ENCODE measurements around the gene THAP7.

The THAP7 gene

DNA sequence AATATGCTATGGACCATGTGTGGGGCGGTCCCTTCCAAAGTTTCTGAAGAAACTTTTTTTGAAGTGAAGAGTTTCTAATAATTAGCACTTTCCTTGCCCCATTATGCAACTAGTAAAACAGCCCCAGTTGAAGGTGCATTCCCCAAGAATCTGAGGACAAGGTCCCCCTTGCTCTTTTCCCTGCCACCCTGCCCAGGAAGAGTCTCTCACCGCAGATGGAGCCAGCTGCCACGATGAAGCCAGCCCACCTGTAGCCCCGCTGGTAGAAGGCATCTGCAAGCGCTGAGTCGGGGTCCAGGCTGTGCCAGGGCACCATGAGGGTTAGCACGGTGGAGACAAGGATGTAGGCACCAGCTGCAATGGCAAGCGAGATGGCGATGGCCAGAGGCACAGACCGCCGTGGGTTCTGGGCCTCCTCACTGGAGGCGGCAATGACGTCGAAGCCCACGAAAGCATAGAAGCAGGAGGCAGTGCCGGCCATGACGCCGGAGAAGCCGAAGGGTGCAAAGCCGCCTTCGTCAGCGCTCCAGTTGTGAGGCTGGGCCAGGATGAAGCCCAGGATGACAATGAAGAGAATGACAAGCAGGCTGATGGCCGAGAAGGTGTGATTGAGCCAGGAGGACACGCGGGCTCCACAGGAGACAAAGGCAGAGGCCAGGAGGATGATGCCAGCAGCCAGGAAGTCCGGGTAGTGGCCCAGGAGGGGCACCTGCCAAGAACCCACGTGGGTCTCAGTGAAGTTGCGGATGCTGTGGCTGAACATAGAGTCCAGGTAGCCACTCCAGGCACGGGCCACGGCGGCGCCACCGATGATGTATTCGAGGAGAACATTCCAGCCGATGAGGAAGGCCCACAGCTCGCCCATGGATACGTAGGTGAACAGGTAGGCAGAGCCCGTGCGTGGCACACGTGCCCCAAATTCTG, 29.0 kb upstream of the THAP7 start:
- no peak for DNase-seq

DNA sequence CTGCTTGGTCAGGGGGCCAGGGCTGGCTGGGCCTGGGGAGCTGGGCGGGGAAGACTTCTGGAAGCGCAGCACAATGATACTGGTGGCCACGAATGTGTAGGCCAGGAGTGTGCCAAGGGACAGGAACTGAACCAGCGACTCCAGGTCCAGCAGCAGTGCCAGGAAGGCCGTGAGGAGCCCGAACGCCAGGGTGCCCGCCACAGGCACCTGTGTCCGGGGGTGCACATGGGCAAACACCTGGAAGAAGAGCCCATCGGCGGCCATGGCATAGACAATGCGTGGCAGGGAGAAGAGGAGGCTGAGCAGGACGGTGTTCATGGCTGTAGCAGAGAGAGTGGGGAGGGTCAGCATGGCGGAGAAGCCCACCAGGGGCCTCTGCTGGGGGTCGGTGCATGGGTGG, 28.1 kb upstream of the THAP7 start:
- DNase-seq = no peak

DNA sequence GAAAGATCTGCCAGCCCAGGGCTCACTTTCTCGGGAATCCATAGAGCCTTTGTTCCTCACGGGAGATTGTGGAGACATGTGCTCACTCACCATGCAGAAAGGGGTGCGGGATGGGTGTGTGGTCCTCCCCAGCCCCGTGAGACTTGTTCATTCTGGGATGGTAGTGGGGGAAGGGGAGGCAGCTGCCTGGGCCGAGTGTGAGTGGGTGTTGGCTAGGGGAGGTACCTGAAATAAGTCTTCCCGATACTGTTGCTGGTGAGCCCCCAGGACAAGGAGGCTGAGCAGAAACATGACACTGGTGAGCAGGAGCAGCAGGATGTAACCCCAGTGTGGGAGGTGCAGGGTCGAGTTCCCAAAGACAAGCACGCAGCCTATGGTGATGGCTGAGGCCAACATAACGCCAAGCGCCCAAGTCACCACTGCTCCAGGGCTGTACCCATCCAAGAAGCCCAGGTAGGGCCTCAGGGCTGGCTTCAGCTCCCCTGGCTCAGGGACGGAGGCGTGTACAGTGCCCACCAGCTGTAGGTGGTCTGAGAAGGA, 27.6 kb upstream of the THAP7 start:
- DNase-seq = no peak

DNA sequence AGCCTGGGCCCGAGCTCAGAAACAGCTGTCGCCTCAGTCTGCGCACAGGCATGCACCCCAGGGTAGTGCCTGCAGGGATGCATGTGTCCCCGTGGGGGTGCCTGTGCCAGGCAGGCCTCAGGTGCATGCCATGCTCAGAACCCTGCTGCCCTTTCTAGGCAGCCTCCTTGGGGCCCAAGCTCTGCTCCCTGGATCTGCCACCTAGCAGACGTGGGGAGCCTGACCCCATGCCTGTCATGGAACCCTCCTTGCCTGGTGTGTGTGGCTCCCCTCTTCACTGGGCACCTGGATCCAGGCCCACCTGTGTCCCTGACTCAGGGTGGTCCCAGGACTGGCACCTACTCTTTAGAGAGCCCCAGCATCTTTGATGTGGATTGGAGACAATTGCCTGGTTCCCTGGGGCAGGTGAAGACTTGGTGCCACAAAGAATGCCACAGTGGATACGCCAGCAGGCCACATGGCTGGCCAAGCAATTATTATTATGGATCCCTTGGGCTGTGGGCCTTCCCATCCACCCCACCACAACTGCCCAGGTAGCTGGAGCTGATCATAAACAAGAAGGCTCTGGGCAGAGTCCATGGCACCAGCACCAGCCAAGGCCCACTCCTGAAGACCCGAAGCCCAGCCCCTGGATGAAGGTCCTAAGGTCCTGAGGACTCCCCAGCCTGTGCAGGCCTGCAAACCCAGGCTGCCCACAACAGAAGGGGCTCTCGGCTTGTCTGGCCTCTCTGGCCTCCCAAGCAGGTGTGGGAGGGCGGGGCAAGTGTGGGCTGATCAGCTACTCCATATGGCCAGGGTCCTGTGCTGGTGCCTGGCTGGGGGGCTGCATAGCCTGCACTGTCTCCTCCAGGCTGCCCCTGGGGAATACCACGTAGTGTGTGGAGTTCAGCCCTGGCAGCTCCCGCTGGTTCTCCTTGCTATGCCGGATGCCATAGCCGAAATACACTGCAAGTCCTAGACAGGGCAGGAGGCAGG, 26.6 kb upstream of the THAP7 start:
- no peak for DNase-seq

DNA sequence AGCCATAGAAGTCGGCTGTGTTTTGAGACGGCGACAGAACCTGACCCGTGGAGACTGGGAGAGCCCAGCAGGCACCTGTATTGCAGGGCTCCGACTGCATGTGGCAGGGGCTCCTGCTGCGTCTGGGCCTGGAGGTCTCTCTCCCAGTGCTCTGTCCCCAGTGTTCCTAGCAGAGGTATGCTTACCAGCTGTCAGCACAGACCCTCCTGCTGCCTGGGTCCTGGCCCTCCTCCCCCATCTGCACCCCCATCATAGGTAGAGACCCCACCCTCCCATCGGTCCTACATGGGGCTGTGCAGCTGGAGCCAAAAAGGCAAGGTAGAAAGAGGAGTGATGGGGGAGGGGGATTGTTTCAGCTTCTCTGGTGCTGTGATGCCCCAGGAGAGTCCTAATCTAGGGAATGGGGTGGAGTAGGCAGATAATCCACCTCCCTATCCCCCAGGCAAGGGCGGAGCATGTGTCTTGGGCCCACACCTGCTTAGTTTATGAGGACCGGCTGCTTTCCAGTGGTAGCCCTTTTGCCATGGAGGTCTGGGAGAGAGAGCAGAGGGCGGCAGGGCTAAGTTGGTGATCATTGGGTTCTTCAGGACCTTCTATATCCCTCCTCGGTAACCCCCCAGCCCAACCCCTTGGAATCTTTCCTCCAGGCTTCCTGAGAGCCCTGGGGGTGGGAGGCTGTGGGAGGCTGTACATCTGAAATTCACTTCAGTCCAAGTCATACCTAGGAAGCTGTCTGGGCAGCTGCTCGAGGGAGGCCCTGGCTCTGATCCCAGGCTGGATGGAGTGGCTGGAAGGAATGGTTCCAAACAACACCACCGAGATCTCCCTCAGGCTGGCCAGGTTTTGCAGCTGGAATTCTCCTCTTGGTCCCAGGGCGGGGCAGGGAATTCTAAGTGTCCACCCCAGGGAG, 25.1 kb upstream of the THAP7 start:
- no peak for DNase-seq

DNA sequence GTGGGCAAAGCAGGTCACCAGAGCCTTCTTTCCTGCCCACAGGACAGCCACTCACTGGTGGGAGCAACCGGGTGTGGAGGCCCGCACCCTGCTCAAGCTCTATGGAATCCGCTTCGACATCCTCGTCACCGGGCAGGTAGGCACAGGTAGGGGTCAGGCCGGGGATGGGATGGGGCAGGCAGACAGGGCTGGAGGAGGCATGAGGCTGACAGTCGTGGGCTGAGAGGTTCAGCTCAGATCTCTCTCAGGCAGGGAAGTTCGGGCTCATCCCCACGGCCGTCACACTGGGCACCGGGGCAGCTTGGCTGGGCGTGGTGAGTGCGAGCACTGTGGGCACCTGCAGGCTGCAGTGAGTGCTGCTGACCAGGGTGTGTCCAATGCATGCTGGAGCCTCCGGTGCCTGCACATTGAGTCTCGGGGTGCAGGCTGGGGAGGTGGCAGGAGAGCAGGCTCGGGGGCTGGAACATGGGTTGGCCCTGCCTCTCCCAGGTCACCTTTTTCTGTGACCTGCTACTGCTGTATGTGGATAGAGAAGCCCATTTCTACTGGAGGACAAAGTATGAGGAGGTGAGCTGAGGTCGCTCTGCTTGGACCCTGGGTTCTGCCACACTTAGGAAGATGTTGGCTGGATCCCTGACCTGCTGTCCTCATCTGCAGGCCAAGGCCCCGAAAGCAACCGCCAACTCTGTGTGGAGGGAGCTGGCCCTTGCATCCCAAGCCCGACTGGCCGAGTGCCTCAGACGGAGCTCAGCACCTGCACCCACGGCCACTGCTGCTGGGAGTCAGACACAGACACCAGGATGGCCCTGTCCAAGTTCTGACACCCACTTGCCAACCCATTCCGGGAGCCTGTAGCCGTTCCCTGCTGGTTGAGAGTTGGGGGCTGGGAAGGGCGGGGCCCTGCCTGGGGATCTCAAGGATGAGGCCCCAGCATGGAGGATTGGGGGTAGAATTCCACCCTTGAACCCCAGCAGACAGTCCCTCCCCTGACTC, 24.1 kb upstream of the THAP7 start:
- DNase-seq = no peak

DNA sequence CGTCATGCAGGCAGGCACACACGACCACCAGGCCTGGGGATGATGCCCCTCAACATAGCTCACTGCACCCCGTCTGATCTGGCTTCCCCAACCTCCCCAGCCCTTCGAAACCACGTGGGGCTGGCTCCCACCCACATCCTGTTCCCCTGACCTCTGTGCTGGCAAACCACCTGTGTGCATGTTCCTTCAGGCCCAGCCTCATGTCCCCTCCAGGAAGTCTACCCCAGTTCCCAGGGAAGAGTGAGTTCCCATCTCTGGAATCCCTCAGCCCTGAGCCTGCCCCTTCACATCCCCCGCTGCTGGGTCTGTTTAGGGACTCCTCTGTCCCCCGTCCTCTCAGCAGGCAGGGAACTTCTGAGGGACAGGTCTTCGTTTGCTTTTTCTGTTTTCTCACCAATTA, 23.3 kb upstream of the THAP7 start:
- DNase-seq = no peak

DNA sequence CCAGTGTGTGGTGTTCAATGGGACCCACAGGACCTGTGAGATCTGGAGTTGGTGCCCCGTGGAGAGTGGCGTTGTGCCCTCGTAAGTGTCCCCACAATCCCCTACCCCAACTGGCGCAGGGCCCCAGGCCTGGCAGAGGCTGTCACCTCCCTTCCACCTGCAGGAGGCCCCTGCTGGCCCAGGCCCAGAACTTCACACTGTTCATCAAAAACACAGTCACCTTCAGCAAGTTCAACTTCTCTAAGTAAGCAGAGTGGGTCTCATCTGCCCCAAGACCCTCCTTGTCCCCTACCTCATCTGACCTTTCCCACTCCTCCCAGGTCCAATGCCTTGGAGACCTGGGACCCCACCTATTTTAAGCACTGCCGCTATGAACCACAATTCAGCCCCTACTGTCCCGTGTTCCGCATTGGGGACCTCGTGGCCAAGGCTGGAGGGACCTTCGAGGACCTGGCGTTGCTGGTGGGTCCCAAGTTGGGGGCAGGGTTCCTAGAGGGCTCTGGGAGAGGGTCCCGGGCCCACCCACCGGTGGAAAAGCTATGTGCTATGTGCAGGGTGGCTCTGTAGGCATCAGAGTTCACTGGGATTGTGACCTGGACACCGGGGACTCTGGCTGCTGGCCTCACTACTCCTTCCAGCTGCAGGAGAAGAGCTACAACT, 21.2 kb upstream of the THAP7 start:
- DNase-seq = no peak

DNA sequence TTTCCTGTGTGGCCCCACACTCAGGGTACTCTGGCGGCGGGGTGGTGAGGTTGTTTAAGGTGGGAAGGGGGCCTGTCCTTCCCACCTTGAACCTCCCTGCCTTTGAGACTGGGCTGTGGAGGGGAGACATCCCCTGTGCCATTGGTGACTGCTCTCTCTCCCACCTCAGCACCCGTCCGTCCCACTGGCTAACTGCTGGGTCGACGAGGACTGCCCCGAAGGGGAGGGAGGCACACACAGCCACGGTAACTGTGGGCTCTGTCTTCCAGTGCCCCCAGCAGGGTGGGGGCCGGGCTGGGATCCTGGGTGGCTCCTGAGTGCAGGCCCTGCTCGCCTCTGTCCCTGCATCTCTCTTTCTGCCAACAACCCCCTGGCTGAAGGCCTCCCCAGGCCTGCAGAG, 20.6 kb upstream of the THAP7 start:
- no peak for DNase-seq

DNA sequence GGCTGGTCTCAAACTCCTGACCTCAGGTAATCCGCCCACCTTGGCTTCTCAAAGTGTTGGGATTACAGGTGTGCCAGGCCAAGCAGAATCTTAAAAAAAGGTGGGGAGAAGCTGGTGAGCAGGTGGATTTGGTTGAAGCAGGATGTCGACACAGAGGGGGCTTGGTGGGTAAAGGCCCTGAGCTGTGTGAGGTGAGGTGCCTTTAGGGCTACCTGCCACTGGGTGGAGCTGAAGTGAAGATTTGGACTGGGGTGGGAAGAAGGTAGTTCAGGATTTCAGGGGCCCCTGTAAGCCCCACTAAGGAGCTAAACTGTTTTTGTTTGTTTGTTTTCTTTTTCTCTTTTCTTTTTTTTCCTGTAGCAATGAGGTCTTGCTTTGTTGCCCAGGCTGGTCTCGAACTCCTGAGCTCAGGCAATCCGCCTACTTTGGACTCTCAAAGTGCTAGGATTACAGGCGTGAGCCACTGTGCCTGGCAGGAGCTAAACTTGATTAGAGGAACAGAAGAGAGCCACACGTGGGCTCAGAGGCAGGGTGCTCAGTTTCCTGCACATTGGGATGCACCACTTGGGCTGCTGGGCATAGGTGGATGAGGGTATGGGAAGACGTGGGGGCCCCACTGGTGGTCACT, 19.0 kb upstream of the THAP7 start:
- no peak for DNase-seq

DNA sequence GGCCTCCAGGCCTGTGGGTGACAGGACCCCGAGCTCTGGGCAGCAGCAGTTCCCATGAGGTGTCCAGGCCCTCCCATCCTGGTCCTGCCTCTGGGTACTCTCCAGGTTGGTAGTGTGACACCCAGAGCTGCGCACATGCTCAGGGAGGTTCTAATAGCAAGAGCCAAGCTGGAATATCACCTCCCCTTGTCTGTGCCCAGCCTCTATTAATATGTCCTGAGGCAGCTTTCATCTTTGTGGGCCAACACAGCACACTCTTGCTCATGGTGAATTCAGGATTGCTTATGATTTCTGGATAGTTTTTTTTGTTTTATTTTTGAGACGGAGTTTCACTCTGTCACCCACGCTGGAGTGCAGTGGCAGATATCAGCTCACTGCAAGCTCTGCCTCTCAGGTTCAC, 16.4 kb upstream of the THAP7 start:
- DNase-seq = no peak

DNA sequence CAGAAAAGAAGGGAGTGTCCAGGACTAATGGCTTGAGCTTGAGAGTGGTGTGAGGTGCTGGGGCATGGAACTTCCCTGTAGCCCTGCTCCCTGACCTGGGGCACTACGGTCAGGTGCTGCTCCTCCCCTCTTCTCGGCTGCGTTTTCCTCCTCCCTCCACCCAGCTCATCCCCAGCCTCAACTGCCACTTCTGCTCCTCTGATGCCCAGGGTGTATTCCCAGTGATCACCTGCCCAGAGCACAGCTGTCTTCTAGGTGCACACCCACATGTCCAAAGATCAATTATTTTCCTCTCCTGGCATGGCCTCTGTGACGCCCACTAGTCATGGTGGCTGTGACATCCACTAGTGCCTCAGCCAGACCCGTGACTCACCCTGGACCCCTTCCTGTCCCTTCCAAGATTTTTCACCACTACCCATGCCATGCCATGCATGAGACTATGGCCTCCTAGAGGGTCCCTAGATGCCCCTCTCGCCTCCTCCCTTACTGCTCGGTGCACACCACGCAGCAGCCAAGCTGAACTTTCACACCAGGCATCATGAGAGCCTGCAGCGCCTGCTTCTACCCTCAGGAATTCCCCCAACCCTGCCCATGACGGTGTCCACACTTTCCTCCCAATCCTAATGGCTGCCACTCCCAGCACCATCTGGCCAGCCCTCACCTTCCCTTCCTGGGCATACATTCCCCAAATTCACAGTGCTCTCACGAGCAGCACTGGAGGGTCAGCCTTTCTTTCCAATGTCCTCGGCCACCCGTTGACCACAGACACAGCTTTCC, 14.9 kb upstream of the THAP7 start:
- no peak for DNase-seq

DNA sequence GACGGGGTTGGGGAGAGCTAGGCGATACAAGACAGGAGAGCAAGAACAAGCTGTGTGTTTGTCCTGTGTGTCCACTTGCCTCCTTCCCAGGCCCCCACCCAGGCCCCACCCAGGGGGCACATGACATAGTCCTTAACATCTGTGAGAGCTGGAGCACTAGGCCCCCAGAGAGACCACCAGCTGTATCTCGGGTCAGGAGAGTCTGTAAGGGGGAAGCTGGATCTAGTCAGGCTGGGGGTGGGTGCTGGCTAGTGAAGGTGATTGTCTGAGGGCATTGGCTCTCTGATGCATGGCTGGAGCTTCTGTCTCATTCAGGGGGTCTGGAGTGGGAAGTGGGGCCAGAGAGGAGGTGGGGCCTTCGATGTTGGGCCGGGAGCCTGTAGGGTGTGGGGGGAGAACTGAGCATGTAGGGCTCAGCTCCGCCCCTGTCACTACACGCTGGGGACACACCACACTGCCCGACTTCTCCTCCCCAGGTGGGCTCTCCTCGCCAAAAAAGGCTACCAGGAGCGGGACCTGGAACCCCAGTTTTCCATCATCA, 13.6 kb upstream of the THAP7 start:
- no peak for DNase-seq

DNA sequence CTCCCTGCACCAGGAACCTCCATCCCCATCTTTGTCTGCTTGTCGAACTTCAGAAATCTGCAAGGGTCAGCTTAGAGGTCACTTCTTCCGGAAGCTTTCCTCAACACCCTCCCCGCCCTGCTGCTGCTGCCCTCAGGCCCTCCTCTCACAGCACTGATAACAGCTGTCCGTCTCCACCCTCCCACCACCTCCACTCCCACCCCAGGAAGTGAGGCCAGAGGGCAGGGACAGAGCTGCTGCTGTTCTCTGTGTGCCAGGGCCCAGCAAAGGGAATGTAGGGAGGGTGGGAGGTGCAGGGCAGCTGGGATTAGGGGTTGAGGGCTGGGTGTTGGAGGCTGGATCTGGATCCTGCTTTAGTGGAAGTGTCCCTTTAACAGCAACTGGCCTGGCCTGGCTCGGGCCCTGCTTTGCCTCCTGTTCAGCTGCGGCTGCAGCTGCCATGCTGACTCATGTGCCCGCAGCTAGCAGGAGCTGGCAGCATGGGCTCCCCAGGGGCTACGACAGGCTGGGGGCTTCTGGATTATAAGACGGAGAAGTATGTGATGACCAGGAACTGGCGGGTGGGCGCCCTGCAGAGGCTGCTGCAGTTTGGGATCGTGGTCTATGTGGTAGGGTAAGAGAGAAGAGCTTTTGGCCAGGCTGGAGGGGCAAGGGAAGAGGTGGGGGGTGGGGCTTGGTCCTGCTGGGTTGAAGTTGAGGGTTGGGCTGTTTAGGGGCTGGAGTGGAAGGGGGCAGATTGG, 13.0 kb upstream of the THAP7 start, which contains the start of gene P2RX6:
Gene P2RX6 (plus strand): TSS at position 440 of the 740 bp plus-strand sequence. CDS start 10 bp downstream, at position 450.
- DNase-seq = no peak

DNA sequence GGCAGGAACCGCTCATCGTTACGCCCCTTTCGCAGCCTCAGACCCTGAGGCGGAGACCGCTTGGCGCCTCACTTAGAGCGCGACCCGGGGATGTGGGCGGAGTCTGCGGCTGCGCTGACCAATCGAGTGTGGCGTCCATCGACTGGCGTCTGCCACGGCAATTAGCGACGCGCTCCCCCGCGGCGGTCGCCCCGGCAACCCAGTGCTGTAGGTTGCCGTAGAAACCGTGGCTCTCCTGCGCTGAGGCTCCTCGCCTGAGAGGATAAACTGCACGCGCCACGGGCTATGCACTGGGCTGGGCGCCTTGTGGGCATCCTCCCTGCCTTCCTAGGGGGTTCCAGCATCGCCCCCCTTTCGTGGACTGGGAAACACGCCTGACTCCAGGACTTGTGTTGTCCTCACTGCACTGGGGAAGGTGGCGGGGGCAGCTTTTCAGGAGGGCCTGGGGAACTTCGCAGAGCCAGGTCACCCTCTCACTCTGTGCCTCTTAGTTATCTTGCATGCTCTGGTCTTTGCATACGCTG, 12.3 kb upstream of the THAP7 start:
- peak; percentile 87 for DNase-seq

DNA sequence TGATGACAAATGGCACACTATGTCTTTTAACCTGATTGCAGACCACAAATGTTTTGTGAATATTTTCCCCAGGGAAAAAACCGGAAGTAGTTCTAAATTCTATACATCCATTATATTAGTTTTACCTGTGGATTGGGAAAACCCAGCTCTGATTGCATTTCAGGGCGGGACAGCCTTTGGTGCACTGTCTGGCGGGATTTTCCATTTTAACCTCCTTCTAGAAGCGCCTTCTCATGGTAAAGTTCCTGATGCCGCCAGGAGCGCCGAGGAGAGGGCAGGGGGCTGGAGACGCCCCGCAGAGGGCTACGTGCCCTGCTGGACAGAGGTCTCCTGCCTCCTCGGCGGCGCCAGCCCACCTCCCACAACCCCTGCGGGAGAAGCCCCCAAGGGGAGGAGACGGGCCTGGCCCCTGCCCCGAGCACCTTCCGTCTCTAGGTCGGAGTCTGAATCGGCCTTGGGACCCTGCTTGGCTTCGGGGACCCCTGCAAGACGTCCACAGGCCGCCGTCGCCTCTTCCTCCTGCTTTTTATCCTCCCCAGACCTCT, 11.8 kb upstream of the THAP7 start:
- no peak for DNase-seq

All from activated naive CD4-positive, alpha-beta T cell treated with Interleukin-2 at 50 U/mL for 16 hours (primary cell).